GM19395 (cell line): Measurements from ENCODE around the gene NAA38.
"Not testable (repeated sequence)": the region's sequence is repeated elsewhere in the genome, so short reads cannot be mapped to it uniquely, and the experiment has no call there.

Source experiments
- ATAC-seq: cut with Tn5 transposase; IDR thresholded peaks from one replicate; pipeline ENCODE4 v1.9.1; 2021; ENCODE audit warnings: mild to moderate bottlenecking, moderate library complexity; ENCODE audit not compliant: unreplicated experiment

The NAA38 gene

DNA sequence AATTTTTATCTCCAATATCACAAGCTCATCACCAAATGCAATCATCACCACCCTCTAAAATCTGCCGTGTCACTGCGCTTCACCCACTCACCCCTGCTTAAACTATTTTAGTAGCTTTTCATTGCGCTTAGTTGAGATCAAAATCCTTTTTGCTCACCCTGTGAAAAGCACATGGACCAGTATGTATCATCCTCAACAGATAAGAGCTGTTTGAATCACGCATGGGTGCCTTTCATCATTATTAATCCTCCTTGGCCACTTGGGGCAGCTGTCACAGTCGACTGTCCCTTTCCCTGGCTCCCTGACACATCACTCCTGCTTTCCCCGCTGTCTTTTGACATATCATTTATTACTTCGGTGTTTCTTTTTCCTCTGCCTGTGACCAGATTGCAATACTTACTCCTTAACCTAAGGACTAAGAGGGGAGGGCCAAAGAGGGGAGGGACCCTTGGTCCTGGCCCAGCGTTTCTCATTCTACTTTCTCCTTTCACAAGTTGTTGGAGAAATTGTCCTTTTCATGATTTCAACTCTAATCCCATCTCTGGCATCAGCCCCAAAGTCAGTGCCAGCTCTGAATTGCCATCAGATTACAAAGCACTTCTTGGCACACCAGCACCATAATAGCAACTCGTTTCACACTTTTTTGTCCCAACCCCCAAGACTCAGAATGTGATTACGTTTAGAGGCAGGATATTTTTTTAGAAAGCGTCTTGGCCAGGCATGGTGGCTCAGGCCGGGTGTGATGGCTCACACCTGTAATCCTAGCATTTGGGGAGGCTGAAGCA lies 32.0 kb downstream of the NAA38 start:
- ATAC-seq: no peak

DNA sequence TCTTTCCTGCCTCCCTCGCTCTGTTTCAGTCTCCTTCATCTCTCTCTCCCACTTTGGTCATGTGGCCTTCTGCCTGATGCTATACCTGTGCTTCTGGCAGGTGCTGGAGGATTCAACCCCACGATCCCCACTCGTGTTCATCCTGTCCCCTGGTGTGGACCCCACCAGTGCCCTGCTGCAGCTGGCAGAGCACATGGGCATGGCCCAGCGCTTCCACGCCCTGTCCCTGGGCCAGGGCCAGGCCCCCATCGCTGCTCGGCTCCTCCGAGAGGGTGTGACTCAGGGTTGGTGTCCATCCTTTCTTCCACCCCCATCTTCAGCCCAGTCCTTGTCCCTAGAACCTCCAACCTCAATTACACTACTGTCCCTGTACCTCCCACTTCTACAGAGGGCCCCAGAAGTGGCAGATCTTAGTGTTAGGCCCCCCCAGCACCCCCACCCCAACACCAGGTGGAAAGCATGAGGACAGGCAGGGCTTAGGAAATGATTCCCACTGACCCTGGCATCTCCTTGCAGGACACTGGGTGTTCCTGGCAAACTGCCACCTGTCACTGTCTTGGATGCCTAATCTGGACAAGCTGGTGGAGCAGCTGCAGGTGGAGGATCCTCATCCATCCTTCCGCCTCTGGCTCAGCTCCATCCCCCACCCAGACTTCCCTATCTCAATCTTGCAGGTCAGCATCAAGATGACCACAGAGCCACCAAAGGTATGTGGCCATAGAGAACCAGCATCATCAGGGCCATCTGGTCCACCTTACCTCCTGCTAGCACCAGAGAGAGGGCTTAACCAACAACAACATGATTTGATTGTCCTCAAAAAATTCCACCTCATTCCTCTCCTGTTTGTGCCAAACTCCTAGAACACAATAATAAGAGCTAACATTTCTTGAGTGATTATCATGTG lies 33.1 kb downstream of the NAA38 start:
- no peak for ATAC-seq

DNA sequence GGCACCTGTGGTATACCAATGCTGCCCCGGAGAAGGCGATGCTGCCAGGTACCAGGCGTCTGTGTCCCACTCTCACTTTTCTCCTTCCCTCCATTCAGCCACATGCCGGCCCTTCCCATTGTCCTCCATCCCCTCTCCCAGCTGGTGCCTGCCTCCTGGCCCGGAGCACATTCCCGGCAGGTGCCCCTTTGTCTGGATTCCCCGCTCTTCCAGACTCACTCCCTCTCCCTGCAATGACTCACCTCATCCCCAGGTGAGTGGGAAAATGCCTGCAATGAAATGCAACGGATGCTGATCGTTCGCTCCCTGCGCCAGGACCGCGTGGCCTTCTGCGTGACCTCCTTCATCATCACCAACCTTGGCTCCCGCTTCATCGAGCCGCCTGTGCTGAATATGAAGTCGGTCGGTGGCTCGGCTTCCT lies 33.8 kb downstream of the NAA38 start:
- ATAC-seq: no peak

DNA sequence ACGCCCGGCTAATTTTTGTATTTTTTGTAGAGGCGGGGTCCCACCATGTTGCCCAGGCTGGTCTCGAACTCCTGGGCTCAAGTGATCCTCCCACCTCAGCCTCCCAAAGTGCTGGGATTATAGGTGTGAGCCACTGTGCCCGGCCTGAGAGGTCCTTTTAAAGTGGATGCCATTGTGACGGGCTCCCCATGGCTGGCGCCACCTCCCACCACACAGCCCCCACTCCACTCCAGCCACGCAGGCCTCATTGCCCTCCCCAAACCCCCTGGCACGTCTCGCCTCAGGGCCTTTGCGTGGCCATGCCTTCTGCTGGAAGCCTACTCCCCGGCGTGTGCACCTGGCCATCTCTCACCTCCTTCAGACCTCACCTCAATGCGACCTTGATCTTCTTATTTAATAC lies 35.2 kb downstream of the NAA38 start:
- no peak for ATAC-seq

DNA sequence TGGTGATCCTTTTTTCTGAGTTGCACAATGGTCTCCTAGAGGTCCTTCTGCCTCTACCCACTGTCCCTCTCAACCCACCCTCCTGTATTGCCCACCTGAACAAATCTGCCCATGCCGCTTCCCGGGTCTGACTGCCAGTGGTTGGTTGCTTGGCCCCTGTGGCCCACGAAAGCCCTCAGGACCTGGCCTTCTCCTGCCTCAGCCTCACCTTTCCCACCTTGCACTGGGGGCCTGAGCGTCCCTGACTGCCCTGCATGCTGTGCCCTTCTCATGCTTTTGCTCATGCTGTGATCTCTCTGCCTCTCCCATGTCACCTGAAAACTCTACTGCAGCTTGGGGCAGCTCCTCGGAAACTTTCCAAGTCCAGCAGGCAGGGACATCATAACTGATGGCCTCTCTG lies 37.1 kb downstream of the NAA38 start:
- no peak for ATAC-seq

DNA sequence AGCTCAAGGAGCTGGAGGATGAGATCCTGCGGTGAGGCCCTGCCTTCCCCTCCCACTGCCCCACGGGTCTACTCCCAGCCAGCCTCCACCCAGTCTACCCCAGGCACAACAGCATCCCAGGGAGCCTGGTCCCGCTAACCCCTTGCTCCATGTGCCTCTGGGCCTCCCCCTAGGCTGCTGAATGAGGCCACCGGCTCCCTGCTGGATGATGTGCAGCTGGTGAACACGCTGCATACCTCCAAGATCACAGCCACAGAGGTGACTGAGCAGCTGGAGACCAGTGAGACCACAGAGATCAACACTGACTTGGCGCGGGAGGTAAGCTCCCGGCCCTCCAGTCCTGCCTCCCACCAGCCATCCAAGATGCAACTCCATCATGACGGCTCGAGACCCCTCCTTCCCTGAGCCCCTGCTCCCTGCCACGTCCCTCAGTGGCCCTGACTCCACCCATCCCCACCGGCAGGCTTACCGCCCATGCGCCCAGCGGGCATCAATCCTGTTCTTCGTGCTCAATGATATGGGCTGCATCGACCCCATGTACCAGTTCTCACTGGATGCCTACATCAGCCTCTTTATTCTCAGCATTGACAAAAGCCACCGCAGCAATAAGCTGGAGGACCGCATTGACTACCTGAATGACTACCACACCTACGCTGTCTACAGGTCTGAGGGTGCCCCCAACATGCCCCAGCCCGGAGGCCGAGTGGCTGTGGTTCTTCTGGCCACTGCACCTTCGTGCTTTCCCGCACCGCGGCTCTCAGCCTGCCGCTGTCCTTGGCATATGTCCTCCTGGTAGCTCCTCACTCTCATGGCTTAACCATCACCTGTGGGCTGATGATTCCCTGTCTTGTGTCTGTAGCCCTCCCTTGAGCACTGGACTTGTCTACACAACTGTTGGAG lies 38.4 kb downstream of the NAA38 start:
- no peak for ATAC-seq

DNA sequence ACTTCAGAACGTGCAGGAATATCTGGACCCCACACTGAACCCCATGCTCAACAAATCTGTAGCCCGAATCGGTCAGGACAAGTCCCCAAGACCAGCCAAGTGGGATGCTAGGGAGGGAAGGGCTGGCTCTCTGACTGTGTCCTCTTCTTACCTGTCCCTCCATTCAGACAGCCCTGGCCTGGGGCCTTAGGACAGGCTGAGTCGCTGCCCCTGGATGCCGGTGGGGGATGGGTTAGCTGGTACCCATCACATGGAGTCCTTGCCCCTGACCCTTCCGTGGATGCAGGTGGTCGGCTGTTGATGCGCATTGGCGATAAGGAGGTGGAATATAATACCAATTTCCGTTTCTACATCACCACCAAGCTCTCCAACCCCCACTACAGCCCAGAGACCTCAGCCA lies 39.3 kb downstream of the NAA38 start:
- no peak for ATAC-seq

DNA sequence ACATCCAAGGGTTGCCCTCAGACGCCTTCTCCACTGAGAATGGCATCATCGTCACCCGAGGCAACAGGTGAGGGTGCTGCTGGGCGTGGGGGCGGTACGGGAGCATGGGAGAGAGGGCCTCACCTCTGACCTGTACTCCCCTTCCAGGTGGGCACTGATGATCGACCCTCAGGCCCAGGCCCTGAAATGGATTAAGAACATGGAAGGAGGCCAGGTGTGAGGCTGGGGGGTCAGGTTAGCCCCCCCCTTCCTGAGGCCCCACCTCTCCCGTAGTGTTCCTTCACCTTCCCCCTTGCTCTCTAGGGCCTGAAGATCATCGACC lies 39.8 kb downstream of the NAA38 start:
- ATAC-seq: no peak

DNA sequence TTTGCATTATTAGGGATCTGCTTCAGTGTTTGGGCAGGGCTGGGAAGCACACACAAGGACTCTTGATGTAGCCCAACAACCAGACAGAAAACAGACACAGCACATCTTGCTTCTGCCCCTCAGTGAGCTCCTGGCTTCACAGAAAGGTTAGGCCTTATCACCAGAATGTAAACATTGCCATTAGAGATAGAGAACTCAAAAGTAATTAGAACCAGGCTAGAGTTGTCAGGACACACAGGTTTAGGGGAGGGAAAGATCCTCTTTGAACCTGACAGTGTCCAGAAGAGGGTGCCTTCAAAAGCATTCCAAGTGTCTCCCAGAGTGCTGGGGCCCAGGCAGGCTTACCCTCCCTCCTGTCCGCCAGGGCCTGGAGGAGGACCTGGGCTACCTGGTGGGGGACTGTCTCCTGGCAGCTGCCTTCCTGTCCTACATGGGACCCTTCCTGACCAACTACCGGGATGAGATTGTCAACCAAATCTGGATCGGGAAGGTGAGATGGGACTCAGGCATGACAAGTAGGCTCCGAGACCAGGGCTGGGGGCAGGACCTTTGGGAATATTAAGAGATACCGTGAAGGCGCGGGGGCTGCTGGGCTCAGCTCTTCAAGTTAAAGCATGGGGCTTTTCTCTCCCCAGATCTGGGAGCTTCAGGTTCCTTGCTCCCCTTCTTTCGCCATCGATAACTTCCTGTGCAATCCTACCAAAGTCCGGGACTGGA lies 40.3 kb downstream of the NAA38 start:
- no peak for ATAC-seq

DNA sequence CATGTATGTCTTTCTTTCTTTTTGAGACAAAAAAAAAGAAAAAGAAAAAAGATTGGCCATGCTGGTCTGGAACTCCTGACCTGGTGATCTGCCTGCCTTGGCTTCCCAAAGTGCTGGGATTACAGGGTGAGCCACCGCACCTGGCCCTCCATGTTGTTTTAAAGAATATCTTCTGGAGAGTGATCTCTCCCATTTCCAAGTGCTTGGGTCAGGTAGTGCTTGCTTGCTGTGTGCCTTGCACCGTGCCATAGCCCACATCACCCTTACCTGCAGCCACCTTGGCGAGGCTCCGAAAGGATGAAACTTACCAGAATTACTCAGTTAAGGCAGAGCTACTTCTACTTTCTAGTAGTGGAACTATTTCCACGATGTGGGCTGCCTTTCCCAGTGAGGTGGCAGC lies 42.4 kb downstream of the NAA38 start:
- ATAC-seq: no peak

DNA sequence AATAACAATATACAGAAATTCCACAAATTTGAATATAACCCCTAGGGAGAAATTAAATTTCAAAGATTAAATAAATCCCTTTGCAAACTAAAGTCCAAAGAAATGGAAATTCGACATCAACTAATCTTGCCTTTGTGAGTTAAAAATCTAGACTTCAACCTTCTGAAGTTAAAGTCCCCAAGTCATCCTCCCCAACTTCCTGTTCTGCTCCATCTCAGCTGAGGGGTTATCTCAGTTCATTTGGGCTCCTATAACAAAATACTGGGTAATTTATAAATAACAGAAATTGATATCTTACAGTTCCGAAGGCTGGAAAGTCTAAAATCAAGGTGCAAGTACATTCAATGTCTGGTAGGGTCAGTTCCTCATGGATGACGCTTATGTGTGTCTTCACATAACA lies 46.1 kb downstream of the NAA38 start:
- ATAC-seq: no peak

DNA sequence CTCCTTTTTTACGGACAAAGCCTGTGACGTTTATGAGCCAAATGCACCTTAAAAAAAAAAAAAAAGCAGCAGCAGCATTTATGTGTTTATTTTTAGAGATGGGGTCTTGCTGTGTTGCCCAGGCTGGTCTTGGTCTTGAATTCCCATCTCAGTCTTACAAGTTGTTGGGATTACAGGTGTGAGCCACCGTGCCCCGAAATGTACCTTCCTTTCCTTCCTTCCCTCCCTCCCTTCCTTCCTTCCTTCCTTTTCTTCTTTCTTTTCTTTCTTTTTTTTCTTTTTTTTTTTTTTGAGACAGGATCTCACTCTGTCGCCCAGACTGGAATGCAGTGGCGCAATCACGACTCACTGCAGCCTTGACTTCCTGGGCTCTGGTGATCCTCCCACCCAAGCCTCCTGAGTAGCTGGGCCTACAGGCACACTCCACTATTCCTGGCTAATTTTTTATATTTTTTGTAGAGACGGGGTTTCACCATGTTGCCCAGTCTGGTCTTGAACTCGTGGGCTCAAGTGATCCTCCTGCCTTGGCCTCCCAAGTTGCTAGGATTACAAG lies 47.5 kb downstream of the NAA38 start:
- not testable (repeated sequence) for ATAC-seq

DNA sequence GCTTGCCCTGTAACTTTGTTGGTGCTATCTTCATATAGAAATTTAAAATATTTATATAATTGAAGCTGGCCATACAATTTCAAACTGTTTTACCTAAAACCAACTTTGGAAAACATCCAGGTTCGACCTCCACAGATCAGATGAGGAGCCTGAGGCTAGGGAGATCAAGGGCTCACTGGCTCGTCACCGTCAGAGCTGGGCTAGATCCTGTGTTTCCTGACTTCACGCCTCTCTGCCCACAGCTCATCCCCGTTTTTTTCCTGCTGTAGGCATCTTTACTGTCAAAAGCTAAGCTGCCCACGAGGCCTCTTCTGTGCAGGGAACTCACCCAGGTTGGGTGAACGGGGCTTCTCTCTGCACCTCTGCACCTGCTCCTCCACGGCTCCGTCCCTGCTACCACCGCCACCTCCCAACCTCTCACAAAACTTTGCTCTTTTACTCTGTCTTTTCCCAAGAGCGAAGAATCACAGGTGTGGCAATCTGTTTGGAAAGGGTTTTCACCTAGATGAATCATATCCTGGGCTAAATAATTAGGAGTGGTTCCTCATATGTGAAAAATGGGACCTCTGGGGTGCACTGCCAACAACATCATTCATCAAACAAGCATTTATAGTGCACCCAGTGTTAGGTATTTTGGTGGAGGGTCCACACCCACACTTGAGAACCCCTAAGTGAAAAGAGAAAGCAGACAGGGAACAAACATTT lies 48.1 kb downstream of the NAA38 start:
- ATAC-seq: no peak

DNA sequence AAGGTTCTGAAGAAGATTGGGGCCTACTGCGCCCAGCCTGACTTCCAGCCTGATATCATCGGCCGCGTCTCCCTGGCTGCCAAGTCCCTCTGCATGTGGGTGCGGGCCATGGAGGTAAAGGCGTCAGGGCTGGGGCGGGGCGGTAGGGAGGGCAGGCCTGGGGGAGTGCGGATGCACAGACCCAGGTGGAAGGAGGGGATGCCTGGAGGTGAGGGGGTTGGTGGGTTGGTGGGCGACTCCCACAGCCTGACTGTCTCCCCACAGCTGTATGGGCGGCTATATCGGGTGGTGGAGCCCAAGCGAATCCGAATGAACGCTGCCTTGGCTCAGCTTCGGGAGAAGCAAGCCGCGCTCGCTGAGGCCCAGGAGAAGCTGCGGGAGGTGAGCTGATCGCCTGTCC lies 50.2 kb downstream of the NAA38 start:
- ATAC-seq: no peak
